ENCODE results near the gene CCNY. TPM values are rescaled to one million over a fixed set of nuclear protein-coding genes. Genes with fewer than 3 reads are reported as not detected.

The CCNY gene
- total RNA-seq, 2 donors from 2014 or later: 40.1 to 84.6 TPM

- DNase-seq (ENCODE audit: low spot score) (no peak), ATAC-seq (ENCODE audit: insufficient number of reproducible peaks, low FRiP score, low read depth) (no peak)
- Histone ChIP-seq H3K9me3 (no peaks in the 10 kb centered on the region), H3K4me3 (no peak overlapping the region), H3K27me3 (replicated peaks; ENCODE audit: insufficient read depth) (no peaks in the 10 kb centered on the region), H3K27ac (no peak overlapping the region), H3K4me1 (ENCODE audit: control insufficient read depth in 1 of 2, low read depth in 2 of 2) (peaks cover 34 to 72% of the 10 kb centered on the region in 2 donors), H3K36me3 (no peaks in the 10 kb centered on the region)
- no peak for TF ChIP-seq CTCF (IDR thresholded peaks at IDR 0.05)
Measured at GRCh38 chr10:35456153-35456720, 119.9 kb downstream of the CCNY start.

GRCh38 chr10:35456784-35457183 is 120.5 kb downstream of the CCNY start:
- Histone ChIP-seq H3K27ac (no peak overlapping the region), H3K36me3 (no peaks in the 10 kb centered on the region), H3K9me3 (no peaks in the 10 kb centered on the region), H3K4me1 (ENCODE audit: control insufficient read depth in 1 of 2, low read depth in 2 of 2) (peaks cover 30 to 72% of the 10 kb centered on the region in 2 donors), H3K4me3 (no peak overlapping the region), H3K27me3 (replicated peaks; ENCODE audit: insufficient read depth) (no peaks in the 10 kb centered on the region)
- no peak for DNase-seq (ENCODE audit: low spot score)
- no peak for TF ChIP-seq CTCF (IDR thresholded peaks at IDR 0.05)
- no peak for ATAC-seq (ENCODE audit: insufficient number of reproducible peaks, low FRiP score, low read depth)

- peaks cover 27 to 74% of the 10 kb centered on the region in 2 donors for H3K4me1 ChIP-seq (ENCODE audit: control insufficient read depth in 1 of 2, low read depth in 2 of 2)
- ATAC-seq (ENCODE audit: insufficient number of reproducible peaks, low FRiP score, low read depth): no peak
- H3K27me3 ChIP-seq (replicated peaks; ENCODE audit: insufficient read depth): no peaks in the 10 kb centered on the region
- DNase-seq (ENCODE audit: low spot score): no peak
- no peak overlapping the region for H3K4me3 ChIP-seq
- TF ChIP-seq CTCF (IDR thresholded peaks at IDR 0.05): no peak
- no peak overlapping the region for H3K27ac ChIP-seq
- H3K36me3 ChIP-seq: no peaks in the 10 kb centered on the region
- H3K9me3 ChIP-seq: no peaks in the 10 kb centered on the region
Measured at GRCh38 chr10:35458500-35459448, 122.5 kb downstream of the CCNY start.

GRCh38 chr10:35459449-35459847 is 123.1 kb downstream of the CCNY start:
- H3K27me3 ChIP-seq (replicated peaks; ENCODE audit: insufficient read depth): no peaks in the 10 kb centered on the region
- no peak overlapping the region for H3K27ac ChIP-seq
- H3K4me3 ChIP-seq: no peak overlapping the region
- ATAC-seq (ENCODE audit: insufficient number of reproducible peaks, low FRiP score, low read depth) (no peak), DNase-seq (ENCODE audit: low spot score) (no peak)
- peaks cover 25 to 72% of the 10 kb centered on the region in 2 donors for H3K4me1 ChIP-seq (ENCODE audit: control insufficient read depth in 1 of 2, low read depth in 2 of 2)
- no peak for TF ChIP-seq CTCF (IDR thresholded peaks at IDR 0.05)
- H3K36me3 ChIP-seq: no peaks in the 10 kb centered on the region
- H3K9me3 ChIP-seq: no peaks in the 10 kb centered on the region

GRCh38 chr10:35460852-35461460 is 124.6 kb downstream of the CCNY start:
- DNase-seq (ENCODE audit: low spot score): no peak
- H3K27me3 ChIP-seq (replicated peaks; ENCODE audit: insufficient read depth): no peaks in the 10 kb centered on the region
- no peak for ATAC-seq (ENCODE audit: insufficient number of reproducible peaks, low FRiP score, low read depth)
- peaks cover 16 to 69% of the 10 kb centered on the region in 2 donors for H3K4me1 ChIP-seq (ENCODE audit: control insufficient read depth in 1 of 2, low read depth in 2 of 2)
- no peaks in the 10 kb centered on the region for H3K36me3 ChIP-seq
- TF ChIP-seq CTCF (IDR thresholded peaks at IDR 0.05): no peak
- no peaks in the 10 kb centered on the region for H3K9me3 ChIP-seq
- H3K27ac ChIP-seq: no peak overlapping the region
- H3K4me3 ChIP-seq: no peak overlapping the region
